GM20431 (cell line): ENCODE data around the gene PPID.
"Not testable (repeated sequence)": the region's sequence is repeated elsewhere in the genome, so short reads cannot be mapped to it uniquely, and the experiment has no call there.

Experiments used
- in situ Hi-C: fragments of 300-500 bp; cut with MseI, MboI; formaldehyde crosslinking; loops from one replicate; pipeline ENCODE4 v1.15.0; 2020; ENCODE audit warnings: low sequenced_read_pairs; ENCODE audit not compliant: unreplicated experiment

The PPID gene

DNA sequence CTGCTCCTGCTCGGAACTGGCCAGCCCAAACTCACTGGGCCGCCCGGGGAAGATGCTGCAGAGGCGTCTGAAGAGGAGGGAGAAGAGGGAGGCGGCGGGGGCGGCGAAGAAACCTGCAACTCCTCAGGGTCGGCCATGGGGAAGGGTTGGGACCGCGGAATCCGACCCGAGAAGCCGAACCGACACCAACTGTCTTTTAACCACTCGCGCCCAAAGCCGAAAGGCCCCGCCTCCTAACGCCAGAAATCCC, 51.6 kb downstream of the PPID start, which contains the start of gene C4orf46:
Gene C4orf46, minus strand, starts transcription at position 223 of the 250 bp plus-strand sequence. Its CDS starts 86 bp downstream, at position 137.
- in situ Hi-C loops, result no loop called here

DNA sequence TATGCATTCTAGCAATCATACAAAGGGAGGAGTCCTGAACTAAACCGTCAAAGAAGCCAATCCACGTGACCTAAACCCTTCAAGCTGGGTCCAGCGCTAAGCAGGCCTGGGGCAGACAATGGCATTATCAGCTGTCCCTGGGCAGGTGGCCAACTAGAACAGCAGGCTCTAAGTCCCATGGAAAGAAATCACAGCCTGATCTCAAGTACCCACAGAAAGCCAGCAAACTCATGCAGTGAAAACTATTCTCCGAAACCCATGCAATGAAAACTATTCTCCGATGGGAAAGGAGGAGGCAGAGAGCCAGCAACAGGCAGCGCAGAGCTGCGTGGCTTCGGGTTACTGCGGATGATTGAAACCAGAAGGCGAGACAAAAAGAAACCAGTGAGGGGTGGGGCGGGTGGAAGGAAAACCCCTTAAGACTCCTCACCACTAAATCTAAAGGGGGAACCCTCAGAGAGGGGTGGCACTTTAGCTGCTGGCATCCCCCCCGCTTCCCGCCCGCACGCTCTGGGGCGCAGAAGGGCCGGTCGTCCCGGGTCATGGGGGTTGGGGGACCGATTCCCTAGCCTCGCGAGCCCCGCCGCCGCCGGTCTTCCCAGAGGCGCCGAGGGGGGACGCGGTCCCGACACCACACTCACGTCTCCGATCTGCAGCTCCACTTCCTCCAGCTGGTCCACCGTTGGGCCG, 52.1 kb downstream of the PPID start:
- in situ Hi-C loops, result no loop called here

DNA sequence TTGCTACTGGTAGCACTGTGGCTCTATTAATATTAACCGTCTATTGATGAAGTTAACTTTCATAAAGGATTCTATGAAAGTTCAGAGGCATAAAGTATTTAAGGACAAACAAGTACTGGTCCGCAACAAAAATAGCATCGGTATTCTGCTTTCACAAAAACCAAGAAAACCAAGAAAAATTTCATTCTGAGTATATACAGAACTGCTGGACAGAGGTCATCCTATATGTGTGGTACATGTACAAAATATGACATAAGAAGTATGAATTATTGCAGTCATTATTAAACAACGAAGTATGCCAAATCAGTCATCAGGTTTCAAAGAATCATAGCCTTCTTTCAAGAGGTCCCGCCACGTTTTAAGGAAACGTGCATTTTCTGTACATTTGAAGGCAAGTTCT, 53.9 kb downstream of the PPID start:
- in situ Hi-C loops, result no loop called here

DNA sequence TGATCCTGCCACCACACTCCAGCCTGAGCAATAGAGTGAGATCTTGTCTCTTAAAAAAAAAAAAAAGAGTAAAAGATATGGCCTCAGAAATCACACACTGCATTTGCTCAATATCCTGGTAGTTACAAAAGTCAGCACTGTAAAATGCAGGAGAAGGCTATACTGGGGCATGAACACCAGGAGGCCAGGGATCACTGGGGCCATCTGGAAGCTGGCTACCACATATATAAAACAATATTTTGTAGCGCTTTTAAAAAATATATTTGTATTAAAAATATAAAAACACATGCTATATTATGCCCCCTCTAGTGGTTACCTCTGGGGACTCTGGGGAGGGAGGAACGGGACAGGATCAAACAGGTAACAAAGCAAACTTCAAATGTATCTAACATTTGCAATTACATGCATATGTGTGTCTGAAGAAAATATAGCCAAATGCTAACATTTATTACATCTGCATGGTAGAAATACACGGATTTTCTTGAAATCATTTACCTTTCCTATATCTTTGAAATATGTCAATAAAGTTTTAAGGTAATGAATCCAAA, 55.5 kb downstream of the PPID start:
- in situ Hi-C loops, result no loop called here

DNA sequence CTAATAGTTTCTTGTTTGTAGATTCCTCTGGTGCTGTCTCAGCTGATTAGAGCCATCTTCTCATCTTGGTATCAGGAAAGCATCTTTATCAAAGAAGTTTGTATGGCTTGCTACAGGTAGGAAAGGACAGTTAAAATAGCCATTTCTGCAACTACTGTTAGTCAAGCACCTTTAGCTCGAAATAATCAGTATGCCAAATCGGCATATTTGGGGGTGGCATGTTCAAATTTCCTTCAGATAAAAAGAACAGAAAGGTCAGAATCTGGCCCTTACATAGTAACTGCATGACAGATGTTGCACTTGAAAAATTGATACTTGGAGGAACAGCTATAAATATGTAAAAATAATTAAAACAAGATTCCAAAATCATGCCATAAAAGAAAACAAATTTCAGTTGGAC, 56.3 kb downstream of the PPID start:
- in situ Hi-C loops, result no loop called here

DNA sequence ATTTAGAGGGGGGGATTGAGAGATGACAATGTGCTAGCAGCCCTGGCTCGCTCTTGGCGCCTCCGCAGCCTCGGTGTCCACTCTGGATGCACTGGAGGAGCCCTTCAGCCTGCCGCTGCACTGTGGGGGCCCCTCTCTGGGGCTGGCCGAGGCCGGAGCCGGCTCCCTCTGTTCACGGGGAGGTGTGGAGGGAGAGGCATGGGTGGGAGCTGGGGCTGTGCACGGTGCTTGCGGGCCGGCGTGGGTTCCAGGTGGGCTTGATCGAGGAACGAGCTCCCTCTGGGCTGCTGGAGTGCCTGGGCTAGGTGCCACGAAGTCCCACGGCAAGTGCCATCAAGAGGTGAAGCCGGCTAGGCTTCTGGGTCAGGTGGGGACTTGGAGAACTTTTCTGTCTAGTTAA, 58.4 kb downstream of the PPID start:
- in situ Hi-C loops, result no loop called here

DNA sequence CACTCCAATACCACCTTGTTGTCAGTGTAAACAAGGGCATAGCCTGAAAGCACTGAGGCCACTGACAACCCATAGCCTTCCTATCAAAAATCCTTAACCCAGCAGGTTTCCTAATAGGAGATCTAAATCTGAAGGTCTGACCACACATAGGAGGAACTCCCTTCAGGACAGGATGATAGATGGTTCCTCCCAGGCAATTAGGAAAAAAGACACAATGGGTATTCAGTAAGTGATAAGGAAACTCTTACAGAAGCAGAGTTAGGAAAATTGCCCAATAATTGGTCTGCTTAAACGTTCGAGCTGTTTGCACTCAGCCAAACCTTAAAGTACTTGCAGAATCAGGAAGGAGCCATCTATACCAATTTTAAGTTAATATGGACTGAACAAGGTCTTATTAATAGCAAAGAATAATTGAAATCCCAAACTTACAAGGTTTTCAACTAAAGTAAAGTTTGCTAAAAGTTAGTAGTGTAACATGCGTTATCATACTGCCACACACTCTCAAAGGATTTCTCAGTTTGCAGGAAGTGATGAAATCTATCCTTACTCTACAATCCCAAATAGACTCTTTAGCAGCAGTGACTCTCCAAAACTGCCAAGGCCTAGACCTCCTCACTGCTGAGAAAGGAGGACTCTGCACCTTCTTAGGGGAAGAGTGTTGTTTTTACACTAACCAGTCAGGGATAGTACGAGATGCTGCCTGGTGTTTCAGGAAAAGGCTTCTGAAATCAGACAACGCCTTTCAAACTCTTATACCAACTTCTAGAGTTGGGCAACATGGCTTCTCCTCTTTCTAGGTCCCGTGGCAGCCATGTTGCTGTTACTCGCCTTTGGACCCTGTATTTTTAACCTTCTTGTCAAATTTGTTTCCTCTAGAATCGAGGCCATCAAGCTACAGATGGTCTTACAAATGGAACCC, 59.2 kb downstream of the PPID start:
- in situ Hi-C loops, result not testable (repeated sequence)

DNA sequence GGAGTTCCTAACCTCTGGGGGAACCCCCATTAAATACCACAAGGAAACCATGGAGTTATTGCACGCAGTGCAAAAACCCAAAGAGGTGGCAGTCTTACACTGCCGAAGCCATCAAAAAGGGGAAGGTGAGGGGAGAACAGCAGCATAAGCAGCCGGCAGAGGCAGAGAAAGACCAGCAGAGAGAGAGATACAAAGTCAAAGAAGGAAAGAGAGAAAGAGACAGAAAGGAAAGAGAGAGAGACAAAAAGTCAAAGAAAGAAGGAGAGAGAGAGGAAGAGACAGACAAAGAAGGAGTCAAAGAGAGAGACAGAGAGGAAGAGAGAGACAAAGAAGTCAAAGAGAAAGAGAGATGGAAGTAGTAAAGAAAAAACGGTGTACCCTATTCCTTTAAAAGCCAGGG, 59.9 kb downstream of the PPID start:
- in situ Hi-C loops, result not testable (repeated sequence)
